Glutamatergic neuron (in vitro differentiated cells): ENCODE results near the gene GPRC5D. TPM values are rescaled to one million over a fixed set of nuclear protein-coding genes. Genes with fewer than 3 reads are reported as not detected.

Experiments
- DNase-seq: peaks from one replicate; pipeline ENCODE4 v3.0.0; 2022
- H3K27ac Mint-ChIP-seq: one replicate; pipeline ENCODE4 v1.8.0; 2020; ENCODE audit warnings: mild to moderate bottlenecking, mixed read lengths, inconsistent platforms; ENCODE audit not compliant: unreplicated experiment
- H3K27me3 Mint-ChIP-seq: one replicate; pipeline ENCODE4 v1.8.0; 2020; ENCODE audit warnings: mild to moderate bottlenecking, moderate library complexity, mixed read lengths, inconsistent platforms; ENCODE audit not compliant: unreplicated experiment
- H3K36me3 Mint-ChIP-seq: one replicate; pipeline ENCODE4 v1.8.0; 2020; ENCODE audit warnings: mild to moderate bottlenecking, mixed read lengths, inconsistent platforms; ENCODE audit not compliant: unreplicated experiment
- H3K4me1 Mint-ChIP-seq: one replicate; pipeline ENCODE4 v1.8.0; 2020; ENCODE audit warnings: mild to moderate bottlenecking, low read depth, mixed read lengths, inconsistent platforms; ENCODE audit not compliant: unreplicated experiment
- H3K4me3 Mint-ChIP-seq: one replicate; pipeline ENCODE4 v1.8.0; 2020; ENCODE audit warnings: mild to moderate bottlenecking, mixed read lengths, inconsistent platforms; ENCODE audit not compliant: unreplicated experiment
- H3K9me3 Mint-ChIP-seq: one replicate; pipeline ENCODE4 v1.8.0; 2020; ENCODE audit warnings: mild to moderate bottlenecking, moderate library complexity, mixed read lengths, inconsistent platforms; ENCODE audit not compliant: unreplicated experiment
- CTCF ChIP-seq: fragments of 200-600 bp; sonication (generic); IDR thresholded peaks from one replicate; pipeline ENCODE4 v1.5.0; 2021; ENCODE audit not compliant: partially characterized antibody, unreplicated experiment
- total RNA-seq: library from RNA; stranded (reverse); fragmentation: NEBNext Ultra II Directional; extraction: Animal tissue kit (Norgen Biotek cat#: 25700); gene quantifications from one replicate; pipeline ENCODE4 v1.2.1, GENCODE V29; 2021; ENCODE audit not compliant: unreplicated experiment

The GPRC5D gene
- total RNA-seq, 1 donor from 2014 or later: not detected

DNA sequence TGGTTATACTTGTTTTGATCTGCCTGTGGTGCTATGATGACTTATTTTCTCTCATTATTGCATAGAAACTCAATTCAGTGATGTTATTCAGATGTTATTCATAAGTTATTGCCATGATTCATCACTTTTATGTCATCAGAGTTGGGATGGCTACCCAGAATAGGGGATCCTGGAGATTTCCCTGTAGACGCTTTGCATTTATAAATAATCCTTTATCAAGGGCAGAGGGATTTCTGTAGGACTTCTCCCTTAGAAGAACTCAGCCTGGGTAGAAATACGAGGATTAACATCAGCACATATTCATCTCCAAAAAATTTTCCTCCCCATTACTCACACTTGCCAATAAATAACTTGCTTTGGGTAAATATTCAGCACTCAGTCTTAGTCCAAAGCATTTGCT lies 55.7 kb downstream of the GPRC5D start:
- Mint-ChIP-seq H3K36me3 (no peaks in the 10 kb centered on the region), H3K4me3 (no peak overlapping the region), H3K9me3 (peaks cover 1% of the 10 kb centered on the region), H3K27me3 (peaks cover 4% of the 10 kb centered on the region), H3K27ac (no peak overlapping the region), H3K4me1 (no peaks in the 10 kb centered on the region)
- no peak for DNase-seq
- TF ChIP-seq CTCF: no peak

DNA sequence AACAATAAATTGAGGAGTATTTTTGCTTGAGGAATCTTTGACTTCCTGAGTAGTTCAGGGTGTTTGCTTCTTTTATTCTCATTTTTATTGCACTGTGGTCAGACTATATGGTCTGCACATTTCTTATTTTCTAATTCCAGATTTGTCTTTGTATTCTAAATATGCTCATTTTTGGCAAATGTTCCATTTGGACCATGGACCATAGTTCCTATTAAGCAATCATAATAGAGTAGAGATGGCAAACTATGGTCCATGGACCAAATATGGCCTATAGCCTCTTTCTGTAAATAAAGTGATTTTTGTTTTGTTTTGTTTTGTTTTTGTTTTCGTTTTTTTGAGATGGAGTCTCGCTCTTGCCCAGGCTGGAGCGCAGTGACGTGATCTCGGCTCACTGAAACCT lies 58.5 kb downstream of the GPRC5D start:
- Mint-ChIP-seq H3K4me3 (no peak overlapping the region), H3K4me1 (no peaks in the 10 kb centered on the region), H3K27me3 (peaks cover 7% of the 10 kb centered on the region), H3K27ac (no peak overlapping the region), H3K36me3 (no peaks in the 10 kb centered on the region), H3K9me3 (peaks cover 1% of the 10 kb centered on the region)
- DNase-seq: no peak
- TF ChIP-seq CTCF: no peak

DNA sequence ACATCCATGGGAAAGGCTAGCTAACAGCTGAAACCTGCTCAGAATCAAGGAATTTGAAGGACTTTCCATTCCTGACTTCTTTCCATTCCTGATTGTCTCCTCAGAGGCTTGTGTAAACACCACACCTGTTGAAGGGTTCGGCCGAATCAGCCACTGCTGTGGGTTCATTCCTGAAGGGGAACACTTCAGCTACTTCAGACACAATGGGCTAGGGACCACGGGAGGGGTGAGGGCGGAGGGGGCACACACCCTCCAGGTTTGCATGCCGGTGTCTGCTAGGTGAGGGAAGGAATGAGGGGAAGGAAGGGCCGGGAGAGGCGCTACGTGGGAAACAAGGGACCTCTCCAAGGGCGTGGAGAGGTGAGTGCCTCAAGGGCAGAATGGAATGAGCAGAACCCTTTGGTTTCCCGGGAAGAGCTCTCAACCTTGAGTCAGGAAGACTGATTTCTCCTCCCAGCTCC lies 59.3 kb downstream of the GPRC5D start:
- H3K36me3 Mint-ChIP-seq: no peaks in the 10 kb centered on the region
- no peak for DNase-seq
- no peaks in the 10 kb centered on the region for H3K4me1 Mint-ChIP-seq
- H3K4me3 Mint-ChIP-seq: no peak overlapping the region
- peaks cover 1% of the 10 kb centered on the region for H3K9me3 Mint-ChIP-seq
- TF ChIP-seq CTCF: no peak
- H3K27ac Mint-ChIP-seq: no peak overlapping the region
- H3K27me3 Mint-ChIP-seq: peaks cover 7% of the 10 kb centered on the region

GRCh38 chr12:12891881-12892355 lies 60.1 kb downstream of the GPRC5D start:
- Mint-ChIP-seq H3K9me3 (peaks cover 1% of the 10 kb centered on the region), H3K27ac (no peak overlapping the region), H3K36me3 (no peaks in the 10 kb centered on the region), H3K27me3 (peaks cover 7% of the 10 kb centered on the region), H3K4me1 (no peaks in the 10 kb centered on the region), H3K4me3 (peak overlapping the region; percentile 78)
- DNase-seq: no peak
- TF ChIP-seq CTCF: no peak

DNA sequence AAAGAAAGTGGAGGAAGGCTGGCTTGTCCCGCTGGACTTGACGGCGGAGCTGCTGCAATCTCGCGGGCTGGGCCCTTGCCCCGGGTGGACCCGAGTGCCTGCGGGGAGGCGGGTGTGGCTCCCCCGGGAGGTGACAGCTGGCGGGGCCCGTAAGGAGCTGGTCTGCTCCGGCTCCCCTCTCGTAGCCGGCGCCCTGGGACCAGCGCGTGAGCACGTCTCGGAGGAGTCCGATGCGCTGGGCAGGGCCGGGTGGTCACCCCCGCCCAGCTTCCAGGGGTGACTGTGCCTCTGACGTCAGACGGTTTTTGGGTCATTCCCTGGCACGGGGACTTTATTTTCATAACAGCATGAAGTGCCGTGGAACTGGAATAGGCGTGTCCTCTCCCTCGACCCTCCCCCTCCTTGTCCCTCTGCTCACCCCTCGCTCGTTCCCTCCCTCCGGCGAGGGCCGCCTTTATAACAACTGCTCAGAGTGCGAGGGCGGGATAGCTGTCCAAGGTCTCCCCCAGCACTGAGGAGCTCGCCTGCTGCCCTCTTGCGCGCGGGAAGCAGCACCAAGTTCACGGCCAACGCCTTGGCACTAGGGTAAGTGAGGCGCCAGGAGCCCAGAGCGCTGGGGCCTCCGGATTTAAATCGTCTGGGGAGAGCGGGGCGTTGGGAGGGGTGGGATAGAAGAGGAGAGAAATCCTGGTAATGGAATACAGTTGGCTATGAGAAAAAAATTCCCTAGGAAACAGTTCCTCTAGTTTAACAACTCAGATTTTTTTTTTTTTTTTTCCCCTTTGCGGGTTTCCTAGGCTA lies 60.7 kb downstream of the GPRC5D start, which contains the start of gene GPRC5A:
Gene GPRC5A, plus strand, starts transcription at position 483 of the 801 bp plus-strand sequence. CDS start 16,688 bp downstream, outside the sequence.
- H3K4me1 Mint-ChIP-seq: no peaks in the 10 kb centered on the region
- no peak for TF ChIP-seq CTCF
- peaks cover 1% of the 10 kb centered on the region for H3K9me3 Mint-ChIP-seq
- H3K36me3 Mint-ChIP-seq: no peaks in the 10 kb centered on the region
- no peak within 1 kb of the TSS for H3K27ac Mint-ChIP-seq
- DNase-seq: peak; percentile 41
- H3K27me3 Mint-ChIP-seq: peaks cover 4% of the 10 kb centered on the region
- peak within 1 kb of the TSS; percentile 81 for H3K4me3 Mint-ChIP-seq
